Hematopoietic multipotent progenitor cell treated with erythropoietin and hydrocortisone succinate and interleukin-3 and kit ligand, for 4 days (in vitro differentiated cells): ENCODE results near the gene RASGEF1C.

Experiments
- DNase-seq: peaks from one replicate; pipeline ENCODE4 v3.0.0-alpha.2; 2015

RASGEF1C gene

GRCh38 chr5:180209137-180209581 is at the start of gene RASGEF1C:
Gene RASGEF1C (minus strand): TSS chr5:180209211. CDS start chr5:180138052, 71,159 bp downstream.
- peak; percentile 87 for DNase-seq

GRCh38 chr5:180253036-180253824 is 44.2 kb upstream of the RASGEF1C start:
- peak; percentile 10 for DNase-seq

- DNase-seq, result no peak
Observed at GRCh38 chr5:180251887-180252286, 42.9 kb upstream of the RASGEF1C start.

GRCh38 chr5:180251141-180251540 is 42.1 kb upstream of the RASGEF1C start:
- no peak for DNase-seq

- DNase-seq, result no peak
Observed at GRCh38 chr5:180250329-180250728, 41.3 kb upstream of the RASGEF1C start.

- DNase-seq, result no peak
Observed at GRCh38 chr5:180241600-180241999, 32.6 kb upstream of the RASGEF1C start.

- no peak for DNase-seq
Observed at GRCh38 chr5:180238631-180239030, 29.6 kb upstream of the RASGEF1C start.

DNA sequence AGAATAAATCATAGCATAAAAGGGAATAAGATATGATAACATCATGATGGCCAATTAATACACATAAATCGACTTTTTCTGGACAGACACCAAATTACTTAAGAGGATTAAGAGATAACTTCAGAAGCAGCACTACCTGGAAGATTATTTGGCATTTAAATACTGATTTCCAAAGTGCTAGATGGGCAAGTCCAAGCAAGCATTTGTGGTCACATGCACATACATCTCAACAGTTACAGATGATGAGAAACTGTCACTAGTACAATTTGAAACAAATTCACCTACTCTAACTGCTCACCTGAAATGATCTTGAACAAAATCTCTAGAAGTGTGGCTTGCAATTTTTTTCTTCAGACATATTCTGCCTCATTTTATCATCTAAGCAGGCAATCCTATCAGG is 26.8 kb upstream of the RASGEF1C start:
- no peak for DNase-seq

- no peak for DNase-seq
Observed at GRCh38 chr5:180235077-180235476, 26.1 kb upstream of the RASGEF1C start.

GRCh38 chr5:180234271-180234670 is 25.3 kb upstream of the RASGEF1C start:
- no peak for DNase-seq

GRCh38 chr5:180233729-180234128 is 24.7 kb upstream of the RASGEF1C start:
- no peak for DNase-seq

- DNase-seq, result no peak
Observed at GRCh38 chr5:180230017-180230416, 21.0 kb upstream of the RASGEF1C start.

DNA sequence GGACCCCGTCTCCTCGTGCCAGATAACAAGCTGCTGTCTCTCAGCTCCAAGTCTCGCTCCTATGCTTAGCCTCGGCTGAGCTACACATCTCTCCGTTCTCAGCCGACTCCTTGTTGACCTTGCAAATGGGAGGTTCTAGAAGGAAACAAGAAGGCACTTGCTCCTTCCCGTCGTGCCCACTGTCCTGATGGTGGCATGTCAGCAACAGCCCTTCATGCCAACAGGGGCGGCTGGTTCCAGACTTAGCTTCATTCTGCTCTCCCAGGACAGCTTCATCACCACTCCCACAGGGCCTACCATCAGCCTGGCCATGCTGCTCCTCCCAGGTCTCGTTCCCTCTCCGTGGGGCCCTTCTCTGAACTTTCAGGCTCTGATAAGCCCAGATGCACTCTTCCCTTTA is 13.0 kb upstream of the RASGEF1C start:
- DNase-seq, result no peak

GRCh38 chr5:180217797-180218196 is 8.8 kb upstream of the RASGEF1C start:
- no peak for DNase-seq

DNA sequence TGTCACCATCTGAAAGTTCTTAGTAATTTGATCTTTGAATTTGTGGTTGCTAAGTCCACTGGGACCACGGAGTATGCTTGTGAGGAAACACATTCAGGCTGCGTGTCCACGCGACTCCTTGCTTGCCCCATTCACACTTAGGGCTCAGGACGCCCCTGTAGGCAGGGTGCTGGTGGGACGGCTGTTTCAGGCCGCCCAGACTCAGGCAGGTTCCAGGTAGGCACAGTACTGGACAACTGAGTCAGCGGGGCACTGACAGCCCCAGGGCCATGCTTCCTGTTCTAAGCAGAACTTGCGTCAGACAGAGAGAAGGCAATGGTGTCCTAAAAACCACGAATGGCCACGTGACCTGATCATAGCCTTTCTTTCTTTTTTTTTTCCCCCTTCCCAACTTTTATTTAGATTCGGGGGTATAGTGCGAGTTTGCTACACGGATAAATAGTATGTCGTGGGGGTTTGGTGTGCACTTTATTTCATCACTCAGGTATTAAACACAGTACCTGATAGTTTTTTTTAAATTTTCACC is 7.7 kb upstream of the RASGEF1C start:
- no peak for DNase-seq

DNA sequence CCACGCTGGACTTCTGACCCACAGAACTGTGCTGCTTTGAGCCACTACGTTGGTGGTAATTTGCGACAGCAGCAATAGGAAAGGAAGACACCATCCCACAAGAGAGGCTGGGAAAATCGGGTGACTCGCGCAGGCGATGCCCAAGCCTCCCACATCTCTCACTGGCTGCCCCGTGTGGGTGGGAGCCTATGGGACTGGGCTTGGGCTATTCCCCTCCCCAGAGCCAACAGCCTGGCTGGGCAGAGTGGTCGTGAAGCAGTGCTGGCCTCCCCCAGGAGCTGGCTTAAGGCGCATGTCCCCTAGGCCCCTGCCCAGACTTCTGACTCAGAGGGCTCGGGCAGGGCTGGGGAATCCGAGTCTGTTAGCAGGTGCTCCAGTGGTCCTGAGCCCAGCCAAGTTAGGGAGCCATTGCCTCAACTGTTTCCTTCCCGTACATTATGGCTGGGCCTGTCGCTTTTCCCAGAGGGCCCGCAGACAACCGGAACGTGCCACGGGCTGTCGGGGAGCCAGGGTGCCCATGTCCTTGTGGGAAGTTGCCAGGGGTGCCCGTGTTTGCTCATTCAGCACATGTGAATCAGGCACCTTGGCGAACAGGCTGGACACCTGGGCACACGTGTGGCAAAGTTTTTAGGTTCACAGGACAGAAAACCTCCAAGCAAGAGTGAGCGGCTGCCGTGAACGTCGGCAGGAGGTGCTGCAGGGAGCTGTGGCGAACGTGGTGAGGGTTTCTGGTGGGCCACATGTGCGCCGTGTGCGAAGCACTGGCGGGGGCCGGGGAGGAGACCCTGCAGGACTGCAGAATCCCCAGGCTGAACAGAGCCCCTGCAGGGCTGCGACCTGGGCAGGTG is 7.0 kb upstream of the RASGEF1C start:
- DNase-seq, result no peak

DNA sequence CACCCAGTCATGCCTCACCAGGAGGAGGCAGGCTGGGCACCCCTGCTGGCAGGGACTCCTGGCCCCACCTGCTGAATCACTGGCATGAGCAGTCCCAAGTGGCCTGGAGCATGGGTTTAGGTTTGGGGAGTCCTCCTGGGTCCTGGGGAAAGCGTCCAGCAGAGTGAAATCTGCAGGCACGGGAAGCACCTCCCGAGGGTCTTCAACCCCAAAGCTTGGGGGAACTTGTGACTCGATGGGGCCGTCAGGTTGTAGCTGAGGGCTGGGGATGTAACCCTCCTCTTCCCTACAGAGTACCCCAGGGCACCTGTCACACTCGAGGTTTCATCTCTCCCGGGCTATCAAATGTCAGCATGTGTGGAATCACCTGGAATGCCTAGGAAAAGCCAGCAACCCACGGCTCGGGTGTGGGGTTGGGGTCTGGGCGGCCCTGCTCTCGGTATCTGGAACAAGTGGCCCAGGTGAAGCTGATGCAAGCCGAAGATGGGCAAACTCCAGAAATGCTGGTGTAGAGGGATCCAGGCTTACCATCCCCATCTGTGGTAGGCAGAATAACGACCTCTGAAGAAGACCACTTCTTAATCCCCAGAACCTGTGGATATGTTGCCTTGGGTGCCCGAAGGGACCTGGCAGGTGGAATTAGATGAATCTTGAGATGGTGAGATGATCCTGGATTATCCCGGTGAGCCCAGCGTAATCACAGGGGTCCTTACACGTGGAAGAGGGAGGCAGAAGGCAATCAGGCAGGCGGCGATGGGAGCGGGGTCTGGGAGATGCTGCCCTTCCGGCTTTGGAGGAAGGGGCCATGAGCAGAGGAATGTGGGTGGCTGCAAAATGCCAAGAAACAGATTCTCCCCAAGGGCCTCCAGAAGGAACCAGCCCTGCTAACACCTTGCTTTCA is 6.1 kb upstream of the RASGEF1C start:
- no peak for DNase-seq

DNA sequence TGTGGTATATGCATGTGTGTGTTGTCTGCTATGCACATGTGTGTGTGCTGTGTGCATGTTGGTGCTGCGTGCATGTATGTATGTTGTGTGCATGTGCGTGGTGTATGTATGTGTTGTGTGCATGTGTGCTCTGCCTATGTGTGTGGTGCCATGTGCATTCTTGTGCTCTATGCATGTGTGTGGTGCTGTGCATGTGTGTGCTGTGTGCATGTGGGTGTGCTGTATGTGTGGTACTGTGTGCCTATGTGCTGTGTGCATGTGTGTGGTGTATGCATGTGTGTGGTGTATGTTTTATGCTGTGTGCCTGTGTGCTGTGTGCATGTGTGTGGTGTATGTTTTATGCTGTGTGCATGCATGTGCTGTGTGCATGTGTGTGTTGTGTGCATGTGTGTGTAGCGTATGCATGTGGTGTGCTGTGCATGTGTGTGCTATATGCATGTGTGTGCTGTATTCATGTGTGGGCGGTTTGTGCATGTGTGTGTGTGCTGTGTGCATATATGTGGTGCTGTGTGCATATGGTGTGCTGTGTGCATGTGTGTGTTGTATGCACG is 4.7 kb upstream of the RASGEF1C start:
- no peak for DNase-seq

- DNase-seq, result peak; percentile 17
Observed at GRCh38 chr5:180213256-180213600, 4.2 kb upstream of the RASGEF1C start.

DNA sequence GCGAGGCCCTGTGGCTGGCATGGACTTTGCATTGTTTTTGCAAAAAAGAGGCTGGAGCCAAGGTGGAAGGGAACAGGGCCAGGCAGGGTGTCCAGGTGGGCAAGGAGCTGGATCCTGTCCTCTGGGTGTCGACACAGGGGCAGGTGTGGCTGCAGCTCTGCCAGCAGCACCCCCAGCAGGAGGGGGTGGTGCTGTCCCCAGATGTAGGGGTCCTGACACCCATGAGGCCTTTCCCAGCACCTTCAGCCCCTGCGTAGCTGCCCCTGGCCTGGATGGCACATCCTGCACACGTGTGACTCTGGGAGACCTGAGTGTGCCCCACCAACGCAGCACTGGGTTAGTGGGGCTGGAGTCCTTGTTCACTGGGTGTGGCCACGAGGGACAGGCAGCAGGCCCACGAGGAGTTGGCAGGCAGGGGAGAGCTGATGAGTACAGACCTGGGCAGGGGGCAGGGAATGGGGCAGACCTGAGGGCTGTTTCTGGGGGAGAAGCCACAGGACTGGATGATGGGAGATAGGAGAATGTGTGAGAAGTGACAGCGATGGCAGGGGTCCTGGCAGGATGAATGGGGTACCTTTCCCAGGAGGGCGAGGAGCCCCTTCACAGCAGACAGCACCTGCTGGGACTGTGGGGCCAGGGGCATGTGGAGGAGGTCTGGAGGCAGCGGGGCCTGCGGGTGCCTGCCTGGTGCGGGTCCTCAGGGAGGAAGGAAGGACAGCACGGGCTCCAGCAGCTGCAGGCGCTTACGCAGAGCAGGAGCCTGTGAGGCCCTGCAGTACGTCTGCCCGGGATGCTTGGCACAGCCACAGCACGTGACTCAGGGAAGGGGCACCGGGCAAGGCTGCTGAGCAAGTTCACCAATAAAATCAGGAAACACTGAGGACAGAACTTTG is 3.6 kb upstream of the RASGEF1C start:
- peak; percentile 15 for DNase-seq

DNA sequence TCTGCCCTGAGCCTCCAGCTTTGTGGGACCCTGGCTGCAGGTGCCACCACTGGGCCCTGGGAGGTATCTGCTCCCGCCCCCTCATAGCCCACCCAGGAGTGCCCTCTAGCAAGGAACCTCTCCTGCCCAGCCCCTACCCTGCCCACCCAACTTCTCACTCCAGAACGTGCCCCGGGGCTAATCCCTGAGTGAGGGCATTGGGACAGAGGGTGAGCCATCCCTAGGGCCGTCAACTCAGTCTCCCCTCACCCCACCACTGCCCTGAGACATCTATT is 2.7 kb upstream of the RASGEF1C start:
- DNase-seq, result no peak
